Germinal center (tissue), 1 donor: ENCODE measurements around the gene CDC34.
"Not testable (repeated sequence)": the region's sequence is repeated elsewhere in the genome, so short reads cannot be mapped to it uniquely, and the experiment has no call there.

Experiments used
- DNase-seq: peaks from one replicate; pipeline ENCODE4 v3.0.0; 2012; ENCODE audit warnings: mixed read lengths, low spot score

CDC34 gene

GRCh38 chr19:573519-573825, 41.9 kb downstream of the CDC34 start:
- DNase-seq: peak; percentile 20

DNA sequence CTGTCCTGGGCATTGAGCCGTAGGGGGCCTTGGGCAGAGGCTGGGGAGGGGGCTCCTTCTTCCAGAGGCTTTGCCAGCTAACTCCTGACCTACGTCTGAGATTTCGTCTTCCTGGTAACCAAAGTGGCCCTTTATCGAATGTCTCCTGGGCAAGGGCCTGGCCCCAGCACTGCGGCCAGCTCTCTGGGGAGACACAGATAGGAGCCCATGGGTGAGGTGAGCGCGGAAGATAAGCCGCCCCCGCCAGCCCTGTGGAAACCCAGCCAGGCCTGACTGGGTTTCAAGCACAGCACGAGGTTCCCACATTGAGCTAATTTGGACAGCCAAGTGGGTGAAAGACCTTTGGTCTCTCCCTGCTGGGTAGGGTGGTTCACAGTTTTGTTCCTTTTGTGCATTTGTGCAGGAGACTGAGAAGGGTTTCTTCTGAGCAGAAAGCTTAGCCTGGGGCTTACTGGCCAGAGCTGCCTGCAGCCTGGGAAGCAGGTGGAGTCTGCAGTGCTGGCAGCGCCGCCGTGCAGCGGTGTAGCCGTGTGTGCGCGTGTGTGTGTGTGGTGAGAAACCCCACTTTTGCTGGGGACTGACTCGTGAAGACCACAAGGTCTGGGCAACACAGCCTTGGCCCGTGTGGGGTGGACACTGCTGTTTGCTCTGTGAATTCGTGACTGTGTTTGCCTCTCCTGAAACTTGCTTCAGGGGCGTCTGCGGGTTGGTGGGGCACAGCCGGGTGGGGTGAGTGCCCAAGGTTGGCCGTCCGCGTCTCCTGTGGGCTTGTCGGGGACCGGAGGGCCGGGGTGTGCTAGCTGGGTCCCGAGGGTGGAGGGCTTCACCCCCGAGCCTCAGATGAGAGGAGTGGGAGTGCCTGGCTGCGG, 43.3 kb downstream of the CDC34 start:
- peak; percentile 11 for DNase-seq

DNA sequence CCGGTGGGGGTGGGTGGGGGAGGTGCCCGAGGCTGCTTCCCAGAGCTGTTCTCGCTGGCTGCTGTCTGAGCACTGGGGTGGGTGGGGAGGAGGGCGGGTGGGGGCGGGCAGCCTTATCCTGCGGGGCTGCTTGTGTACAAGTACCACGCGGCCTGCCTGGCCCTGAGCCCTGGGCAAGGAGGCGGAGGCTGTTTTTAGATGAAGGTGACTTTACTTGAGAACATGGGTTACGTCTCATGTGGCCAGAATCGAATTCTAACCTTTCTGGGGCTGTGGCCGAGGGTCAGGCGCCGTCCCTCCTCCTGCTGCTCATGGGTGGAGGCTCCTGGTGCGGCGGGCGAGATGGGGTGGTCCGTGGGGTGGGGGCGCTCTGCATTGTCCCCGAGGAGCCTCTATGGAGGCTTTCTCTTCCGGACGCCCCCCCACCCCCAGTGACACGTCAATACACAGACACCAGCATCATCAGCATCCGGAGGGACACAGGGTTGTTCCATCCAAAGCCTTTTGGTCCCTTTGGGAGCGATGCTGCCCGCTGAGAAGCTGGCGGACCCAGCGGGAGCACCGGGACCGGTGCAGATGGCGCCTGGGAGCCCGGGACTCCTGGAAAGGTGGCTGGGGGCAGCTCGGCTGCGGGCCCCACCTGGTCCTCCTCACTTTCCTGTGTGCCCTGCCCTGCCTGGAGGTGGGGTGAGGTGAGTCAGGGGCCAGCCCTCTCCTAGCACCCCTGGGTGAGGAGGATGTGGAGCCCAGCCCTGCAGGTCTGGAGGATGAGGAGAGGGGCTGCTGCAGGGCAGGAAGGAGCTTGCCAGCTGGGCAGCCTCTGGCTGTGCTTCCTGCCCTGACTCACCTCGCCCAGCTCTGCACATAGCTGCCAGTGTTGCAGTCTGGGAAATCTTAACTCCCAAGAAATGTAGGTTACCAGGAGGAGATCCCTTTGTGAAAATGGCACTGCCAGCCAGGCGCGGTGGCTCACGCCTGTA, 44.3 kb downstream of the CDC34 start:
- no peak for DNase-seq

DNA sequence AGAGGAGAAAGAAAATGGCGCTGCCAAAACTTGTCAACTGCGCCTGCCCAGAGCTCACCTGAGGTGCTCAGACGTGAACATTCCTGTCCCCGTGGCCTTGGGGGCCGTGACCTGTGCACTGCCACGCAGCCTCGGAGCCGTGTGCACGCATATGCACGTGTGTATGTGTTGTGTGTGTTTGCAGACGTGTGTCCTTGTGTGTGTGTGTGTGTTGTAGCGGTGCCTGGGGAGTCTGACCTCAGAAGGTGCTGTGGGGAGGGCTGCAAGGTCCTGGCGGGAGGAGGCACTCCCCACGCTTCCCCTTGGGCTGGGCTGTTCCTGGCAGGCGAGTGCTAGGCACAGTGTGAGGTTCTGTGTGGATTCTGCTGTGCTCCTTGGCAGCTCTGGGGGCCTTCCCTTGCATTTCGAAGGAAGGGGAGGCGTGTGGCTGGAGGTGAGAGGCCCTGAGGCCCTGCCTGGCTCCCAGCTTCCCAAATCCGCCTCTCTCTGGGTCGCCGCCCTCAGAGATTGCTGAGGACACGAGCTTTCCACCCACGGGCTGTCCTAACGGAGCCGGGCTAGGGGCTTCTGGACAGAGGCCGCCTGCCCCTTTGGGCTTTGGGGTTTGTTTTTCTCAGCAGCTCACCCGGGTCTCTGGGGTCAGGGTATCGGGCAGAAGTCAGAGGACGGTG, 45.3 kb downstream of the CDC34 start:
- no peak for DNase-seq

DNA sequence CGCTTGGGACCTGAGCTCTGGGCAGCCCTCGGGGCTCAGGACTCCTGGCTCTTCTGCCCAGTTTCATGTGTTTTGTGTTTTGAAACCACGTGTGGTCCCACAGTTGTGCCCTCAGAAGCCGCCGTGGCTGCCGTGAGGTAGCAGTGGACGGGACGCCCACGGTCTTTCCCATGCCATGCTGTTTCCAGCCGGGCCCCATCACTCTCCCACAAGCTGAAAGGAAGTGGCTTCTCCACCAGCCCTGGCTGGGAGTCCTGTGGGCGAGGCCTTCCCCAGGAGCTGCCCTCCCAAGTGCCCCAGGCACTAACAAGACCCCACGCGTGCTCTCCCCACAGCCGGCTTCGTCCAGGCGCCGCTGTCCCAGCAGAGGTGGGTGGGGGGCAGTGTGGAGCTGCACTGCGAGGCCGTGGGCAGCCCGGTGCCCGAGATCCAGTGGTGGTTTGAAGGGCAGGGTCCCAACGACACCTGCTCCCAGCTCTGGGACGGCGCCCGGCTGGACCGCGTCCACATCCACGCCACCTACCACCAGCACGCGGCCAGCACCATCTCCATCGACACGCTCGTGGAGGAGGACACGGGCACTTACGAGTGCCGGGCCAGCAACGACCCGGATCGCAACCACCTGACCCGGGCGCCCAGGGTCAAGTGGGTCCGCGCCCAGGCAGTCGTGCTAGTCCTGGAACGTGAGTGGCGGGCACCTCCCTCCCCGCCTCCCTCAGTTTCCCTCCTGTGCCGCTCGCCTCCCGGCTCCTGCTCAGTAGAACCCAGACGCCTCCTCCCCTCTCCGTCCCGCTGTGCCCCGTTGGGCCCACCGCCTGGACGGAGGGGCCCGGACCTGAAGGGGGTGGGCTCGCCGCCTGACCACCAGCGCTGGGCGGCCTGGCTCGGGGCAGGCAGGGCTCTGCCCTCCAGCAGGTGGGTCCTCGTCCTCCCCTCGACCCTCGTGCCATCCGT, 46.2 kb downstream of the CDC34 start:
- DNase-seq: no peak

GRCh38 chr19:579111-579841, 47.7 kb downstream of the CDC34 start:
- DNase-seq: no peak

GRCh38 chr19:579842-580155, 48.2 kb downstream of the CDC34 start:
- DNase-seq: no peak

DNA sequence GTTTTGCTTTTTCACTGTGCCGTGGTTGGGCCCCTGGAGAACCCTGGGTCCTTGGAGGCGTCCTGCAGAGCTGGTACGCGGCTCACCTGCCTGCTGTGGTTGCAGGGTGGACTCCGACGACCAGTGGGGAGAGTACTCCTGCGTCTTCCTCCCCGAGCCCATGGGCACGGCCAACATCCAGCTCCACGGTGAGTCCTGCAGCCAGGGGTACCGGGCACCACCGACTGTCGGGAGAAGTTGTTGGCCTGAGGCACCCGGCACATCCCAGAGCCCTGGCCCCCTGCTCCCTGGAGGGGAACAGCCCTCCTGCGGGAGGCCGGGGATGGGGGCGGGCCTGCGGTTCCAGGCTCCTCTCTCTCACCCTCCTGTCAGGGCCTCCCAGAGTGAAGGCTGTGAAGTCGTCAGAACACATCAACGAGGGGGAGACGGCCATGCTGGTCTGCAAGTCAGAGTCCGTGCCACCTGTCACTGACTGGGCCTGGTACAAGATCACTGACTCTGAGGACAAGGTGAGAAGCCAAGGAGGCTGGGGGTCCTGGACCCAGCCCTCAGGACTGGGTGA, 48.8 kb downstream of the CDC34 start:
- no peak for DNase-seq

DNA sequence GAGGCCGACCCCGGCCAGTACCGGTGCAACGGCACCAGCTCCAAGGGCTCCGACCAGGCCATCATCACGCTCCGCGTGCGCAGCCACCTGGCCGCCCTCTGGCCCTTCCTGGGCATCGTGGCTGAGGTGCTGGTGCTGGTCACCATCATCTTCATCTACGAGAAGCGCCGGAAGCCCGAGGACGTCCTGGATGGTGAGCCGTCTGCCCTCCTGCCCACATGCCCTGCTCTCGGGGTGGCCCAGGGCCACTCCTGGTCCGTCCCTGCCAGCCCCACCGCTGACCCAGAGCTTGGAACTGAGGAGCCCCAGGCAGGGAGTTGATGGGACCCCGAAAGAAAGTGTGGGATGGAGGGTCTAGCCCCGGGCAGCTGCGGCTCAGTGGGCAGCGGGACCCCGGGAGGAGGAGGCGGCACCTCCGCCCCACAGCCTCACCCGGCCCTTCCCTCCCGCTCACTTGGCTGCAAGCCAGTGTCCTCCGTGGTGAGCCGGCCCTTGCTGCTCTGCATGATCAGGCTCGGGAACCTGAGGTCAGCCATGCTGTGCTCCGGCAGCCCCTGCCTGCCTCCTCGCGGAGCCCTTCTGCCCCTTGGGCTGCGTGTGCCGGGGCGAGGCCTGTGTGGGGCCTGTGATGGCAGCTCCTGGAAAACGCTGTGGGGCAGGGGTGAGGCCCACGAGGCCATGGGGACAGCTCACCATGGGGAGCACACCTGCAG, 50.0 kb downstream of the CDC34 start:
- DNase-seq: no peak

GRCh38 chr19:582497-583197, 51.1 kb downstream of the CDC34 start:
- no peak for DNase-seq

DNA sequence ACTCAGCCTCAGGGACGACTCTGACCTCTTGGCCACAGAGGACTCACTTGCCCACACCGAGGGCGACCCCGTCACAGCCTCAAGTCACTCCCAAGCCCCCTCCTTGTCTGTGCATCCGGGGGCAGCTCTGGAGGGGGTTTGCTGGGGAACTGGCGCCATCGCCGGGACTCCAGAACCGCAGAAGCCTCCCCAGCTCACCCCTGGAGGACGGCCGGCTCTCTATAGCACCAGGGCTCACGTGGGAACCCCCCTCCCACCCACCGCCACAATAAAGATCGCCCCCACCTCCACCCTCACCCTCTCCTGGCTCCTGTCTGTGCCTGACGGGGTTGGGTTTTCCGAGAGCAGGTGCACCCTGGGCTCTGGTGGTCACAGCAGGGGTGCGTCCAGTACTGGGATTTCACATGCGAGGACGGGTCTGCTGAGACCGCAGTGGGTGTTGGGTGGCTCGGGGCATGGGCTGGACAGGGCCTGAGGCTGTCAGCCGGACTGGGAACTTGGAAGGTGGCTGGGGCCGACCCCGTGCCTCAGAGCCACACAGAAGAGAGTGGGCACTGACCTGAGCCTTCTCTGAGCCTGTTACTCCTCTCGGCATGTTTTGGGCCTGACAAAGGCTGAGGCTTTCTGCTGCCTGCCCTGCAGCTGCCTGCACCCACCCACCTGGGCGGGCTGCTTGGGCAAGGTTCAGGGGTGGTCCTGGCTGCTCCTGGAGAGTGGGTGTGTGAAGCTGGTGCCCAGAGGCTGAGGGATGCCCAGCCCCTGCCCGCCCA, 51.8 kb downstream of the CDC34 start:
- DNase-seq: no peak

DNA sequence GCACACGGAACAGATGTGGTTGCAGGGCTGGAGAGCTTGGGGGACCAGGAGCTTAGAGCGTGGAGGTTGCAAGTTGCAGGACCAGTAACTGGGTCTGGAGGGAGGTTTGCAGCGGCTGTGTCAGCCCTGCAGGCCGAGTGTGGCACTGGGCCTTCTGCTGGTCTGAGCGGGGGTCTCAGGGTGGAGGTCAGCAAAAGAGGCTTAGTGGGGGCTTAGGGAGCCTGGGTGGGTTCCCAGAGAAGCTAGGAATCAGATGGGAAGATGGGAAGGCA, 52.3 kb downstream of the CDC34 start:
- DNase-seq: no peak

DNA sequence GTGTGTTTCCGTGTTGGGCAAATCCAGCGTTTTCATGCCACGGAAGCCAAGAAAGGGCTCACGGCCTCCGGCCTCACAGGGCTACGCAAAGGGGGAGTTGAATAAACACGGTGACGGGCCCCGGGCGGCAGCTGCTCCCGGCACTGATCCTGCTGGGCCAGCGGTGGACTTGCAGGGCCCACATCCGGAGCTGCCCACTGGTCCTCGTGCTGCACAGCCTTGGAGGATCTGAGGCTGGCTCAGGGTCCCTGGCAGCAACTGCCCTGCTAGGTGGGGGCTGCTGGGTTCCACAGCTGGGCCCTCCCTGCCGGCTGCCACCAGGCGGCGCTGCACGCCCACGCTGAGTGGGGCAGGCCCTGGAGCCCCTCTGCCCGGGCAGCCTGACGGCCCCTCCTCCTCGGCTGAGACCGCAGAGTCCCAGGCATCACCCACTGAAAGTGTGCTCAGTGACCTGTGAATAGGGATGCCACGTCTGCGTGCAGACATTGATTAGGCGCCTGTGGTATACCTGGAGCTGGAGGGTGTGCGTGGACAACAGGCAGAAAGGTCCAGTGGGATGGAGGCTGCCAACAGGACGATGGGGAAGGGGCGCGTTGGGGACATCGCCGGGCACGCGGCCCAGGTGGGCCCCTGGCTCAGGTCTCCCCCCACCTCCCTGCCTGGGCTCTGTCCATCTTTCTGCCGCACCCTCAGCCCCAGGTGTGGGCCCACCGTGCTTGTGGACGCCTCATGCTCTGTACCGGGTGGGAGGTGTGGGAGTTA, 52.9 kb downstream of the CDC34 start:
- peak; percentile 82 for DNase-seq

DNA sequence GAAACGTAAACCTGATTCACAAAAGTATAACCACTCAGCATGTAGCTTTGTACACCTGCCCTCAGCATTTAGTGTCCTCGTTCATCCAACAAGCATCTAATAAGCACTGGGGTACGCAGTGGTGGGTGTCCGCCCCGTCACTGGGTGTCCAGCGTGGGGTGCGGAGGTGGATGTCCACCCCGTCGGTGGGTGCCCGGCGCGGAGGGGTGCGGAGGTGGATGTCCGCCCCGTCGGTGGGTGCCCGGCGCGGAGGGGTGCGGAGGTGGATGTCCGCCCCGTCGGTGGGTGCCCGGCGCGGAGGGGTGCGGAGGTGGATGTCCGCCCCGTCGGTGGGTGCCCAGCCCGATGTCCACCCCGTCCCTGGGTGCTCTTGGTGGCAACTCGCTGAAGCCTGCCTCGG, 53.6 kb downstream of the CDC34 start:
- DNase-seq: not testable (repeated sequence)

GRCh38 chr19:585551-586110, 54.1 kb downstream of the CDC34 start:
- no peak for DNase-seq

DNA sequence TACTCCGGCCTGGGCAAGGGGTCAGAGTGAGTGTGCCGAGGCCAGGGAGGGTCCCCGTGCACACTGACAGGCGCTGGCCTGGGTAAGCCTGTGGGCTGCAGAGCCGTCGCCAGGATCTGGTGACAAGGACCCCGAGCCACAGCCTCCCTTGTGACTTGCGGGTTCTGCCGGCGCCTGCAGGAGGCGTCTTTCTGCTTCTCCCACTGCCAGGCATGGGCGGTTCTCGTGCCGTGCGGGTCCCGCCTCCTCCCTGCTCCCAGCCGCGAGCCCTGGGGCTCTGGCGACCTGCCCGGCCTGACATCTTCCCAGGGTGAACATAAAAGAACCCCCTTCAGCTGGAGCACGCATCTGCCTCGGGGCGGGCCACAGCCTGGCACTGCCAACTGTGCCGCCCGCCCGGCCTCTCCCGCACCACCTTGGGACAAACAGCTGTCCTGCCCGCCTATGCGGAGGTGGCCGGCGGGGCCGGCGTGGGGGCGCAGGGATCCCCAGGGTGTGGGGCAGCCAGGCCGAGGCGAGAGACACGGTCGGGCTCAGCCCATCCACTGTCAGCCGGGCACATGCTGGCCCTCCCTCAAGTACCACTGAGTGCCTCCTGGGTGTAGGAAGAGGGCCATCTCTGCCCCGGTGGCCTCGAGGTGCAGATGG, 56.7 kb downstream of the CDC34 start:
- no peak for DNase-seq
